ENCODE results near the gene BMP7.
"Not testable (repeated sequence)": the region's sequence is repeated elsewhere in the genome, so short reads cannot be mapped to it uniquely, and the experiment has no call there.

Gene BMP7

GRCh38 chr20:57208198-57208597, 58.2 kb downstream of the BMP7 start:
- DNase-seq: no peak

GRCh38 chr20:57207251-57207650, 59.2 kb downstream of the BMP7 start:
- no peak for DNase-seq

GRCh38 chr20:57205606-57206219, 60.7 kb downstream of the BMP7 start:
- DNase-seq: no peak

- no peak for DNase-seq
These were observed 62.5 kb downstream of the BMP7 start for GRCh38 chr20:57203986-57204385.

- DNase-seq: no peak
These were observed 63.2 kb downstream of the BMP7 start for GRCh38 chr20:57203204-57203603.

GRCh38 chr20:57202309-57202708, 64.1 kb downstream of the BMP7 start:
- DNase-seq: no peak

- no peak for DNase-seq
These were observed 65.4 kb downstream of the BMP7 start for GRCh38 chr20:57200882-57201695.

- DNase-seq: no peak
These were observed 66.6 kb downstream of the BMP7 start for GRCh38 chr20:57199656-57200405.

- DNase-seq: no peak
These were observed 68.0 kb downstream of the BMP7 start for GRCh38 chr20:57198132-57199072.

GRCh38 chr20:57197352-57198131, 68.9 kb downstream of the BMP7 start:
- DNase-seq: no peak

GRCh38 chr20:57195469-57196100, 70.9 kb downstream of the BMP7 start:
- DNase-seq: no peak

GRCh38 chr20:57195023-57195422, 71.4 kb downstream of the BMP7 start:
- DNase-seq: no peak

GRCh38 chr20:57194154-57194553, 72.3 kb downstream of the BMP7 start:
- no peak for DNase-seq

GRCh38 chr20:57193094-57193493, 73.3 kb downstream of the BMP7 start:
- no peak for DNase-seq

- no peak for DNase-seq
These were observed 74.1 kb downstream of the BMP7 start for GRCh38 chr20:57192311-57192710.

GRCh38 chr20:57191265-57191638, 75.2 kb downstream of the BMP7 start:
- not testable (repeated sequence) for DNase-seq

- DNase-seq: no peak
These were observed 75.7 kb downstream of the BMP7 start for GRCh38 chr20:57190536-57191264.

- DNase-seq: no peak
These were observed 76.7 kb downstream of the BMP7 start for GRCh38 chr20:57189713-57190112.

- DNase-seq: no peak
These were observed 77.8 kb downstream of the BMP7 start for GRCh38 chr20:57188576-57189079.

- DNase-seq: no peak
These were observed 78.4 kb downstream of the BMP7 start for GRCh38 chr20:57188056-57188455.

All from COR-L47 (cell line).